PC-3 (cell line): ENCODE measurements around the gene STAMBPL1. TPM values are rescaled to one million over a fixed set of nuclear protein-coding genes. Genes with fewer than 3 reads are reported as not detected.

ENCODE experiments used
- ATAC-seq: fragments of 200-7000 bp; cut with Tn5 transposase; 2 replicates; pipeline ENCODE4 v1.9.1; 2020; ENCODE audit warnings: mild to moderate bottlenecking, moderate library complexity
- BruUV-seq: library from RNA; stranded (reverse); fragments of 400-500 nt; replicated peaks from 2 replicates; lab custom pipeline; 2021; lab: Mats Ljungman, UMichigan
- CTCF ChIA-PET: fragments of 300-600 bp; sonication (Branson Sonifier 250); formaldehyde crosslinking; loops from one replicate; lab custom pipeline; 2022; ENCODE audit warnings: antibody characterized with exemption; lab: Charles Lee
- POLR2A ChIA-PET: fragments of 300-600 bp; sonication (Branson Sonifier 250); formaldehyde crosslinking; loops from one replicate; lab custom pipeline; 2022; ENCODE audit warnings: antibody characterized with exemption; ENCODE audit not compliant: unreplicated experiment; lab: Charles Lee
- DNase-seq: peaks from one replicate; pipeline ENCODE4 v3.0.0-alpha.2; 2015
- H2AFZ ChIP-seq: fragments of 300-600 bp; sonication (generic); 2 replicates; pipeline ENCODE4 v1.6.0; 2016; ENCODE audit warnings: antibody characterized with exemption, low read length
- H3F3A ChIP-seq: fragments of 300-600 bp; sonication (generic); one replicate; pipeline ENCODE4 v1.6.0; 2017; ENCODE audit warnings: antibody characterized with exemption, low read length, control low read depth, mild to moderate bottlenecking; ENCODE audit not compliant: unreplicated experiment
- H3K27ac ChIP-seq: fragments of 300-600 bp; sonication (generic); 2 replicates; pipeline ENCODE4 v1.5.1; 2016; ENCODE audit warnings: mild to moderate bottlenecking, low read length
- H3K27me3 ChIP-seq: fragments of 300-600 bp; sonication (generic); 2 replicates; pipeline ENCODE4 v1.6.1; 2016; ENCODE audit warnings: low read length, mixed read lengths
- H3K36me3 ChIP-seq: fragments of 300-600 bp; sonication (generic); 2 replicates; pipeline ENCODE4 v1.6.1; 2016; ENCODE audit warnings: low read depth, mixed run types, low read length, mixed read lengths
- H3K4me1 ChIP-seq: fragments of 300-600 bp; sonication (generic); 2 replicates; pipeline ENCODE4 v1.5.1; 2016; ENCODE audit warnings: low read length; ENCODE audit not compliant: insufficient read depth
- H3K4me2 ChIP-seq: fragments of 300-600 bp; sonication (generic); 2 replicates; pipeline ENCODE4 v1.6.0; 2016; ENCODE audit warnings: low read length
- H3K4me3 ChIP-seq: fragments of 300-600 bp; sonication (generic); 2 replicates; pipeline ENCODE4 v1.5.1; 2016; ENCODE audit warnings: mild to moderate bottlenecking, low read length, mixed read lengths
- H3K79me2 ChIP-seq: fragments of 300-600 bp; sonication (generic); 2 replicates; pipeline ENCODE4 v1.6.1; 2017; ENCODE audit warnings: low read length, mixed read lengths
- H3K9ac ChIP-seq: fragments of 300-600 bp; sonication (generic); 2 replicates; pipeline ENCODE4 v1.6.0; 2016; ENCODE audit warnings: mild to moderate bottlenecking, low read length
- H3K9me2 ChIP-seq: fragments of 300-600 bp; sonication (generic); replicated peaks from 2 replicates; pipeline ENCODE4 v1.6.1; 2016; ENCODE audit warnings: mixed run types, low read length, mixed read lengths
- H3K9me3 ChIP-seq: fragments of 300-600 bp; sonication (generic); 2 replicates; pipeline ENCODE4 v1.6.1; 2016; ENCODE audit warnings: low read length, mixed read lengths
- H4K20me1 ChIP-seq: fragments of 300-600 bp; sonication (generic); 2 replicates; pipeline ENCODE4 v1.6.1; 2016; ENCODE audit warnings: low read length, mixed read lengths
- CTCF ChIP-seq: fragments of 300-600 bp; sonication (generic); conservative IDR thresholded peaks from 2 replicates; pipeline ENCODE4 v1.5.1; 2017; ENCODE audit warnings: antibody characterized with exemption, low read depth, mild to moderate bottlenecking, low read length
- EZH2 ChIP-seq: fragments of 300-600 bp; sonication (generic); IDR thresholded peaks from one replicate; pipeline ENCODE4 v1.6.1; 2017; ENCODE audit warnings: antibody characterized with exemption, mild to moderate bottlenecking, low read length; ENCODE audit not compliant: unreplicated experiment
- EZH2phosphoT487 ChIP-seq: fragments of 300-600 bp; sonication (generic); IDR thresholded peaks from 2 replicates; pipeline ENCODE4 v1.6.1; 2018; ENCODE audit warnings: mild to moderate bottlenecking, antibody characterized with exemption, low read length, borderline replicate concordance
- intact Hi-C: fragments of 100-400 bp; cut with micrococcal nuclease; formaldehyde crosslinking; loops from 2 replicates; pipeline ENCODE4 v1.9.0; 2023
- total RNA-seq: library from RNA; depleted of rRNA; stranded (reverse); fragments of >200 nt; gene quantifications from 2 replicates; pipeline ENCODE4 v1.2.3, GENCODE V29; 2014

The STAMBPL1 gene
- total RNA-seq, 1 experiment from 2014 or later, result 19.5 TPM

- no peak for ATAC-seq
- ChIA-PET POLR2A (no interaction called here), CTCF (no interaction called here)
- Histone ChIP-seq H2AFZ (no peak overlapping the region), H3K9me2 (no peaks in the 10 kb centered on the region), H4K20me1 (no peaks in the 10 kb centered on the region), H3K9ac (no peak overlapping the region), H3K4me2 (no peak overlapping the region), H3K36me3 (no peaks in the 10 kb centered on the region), H3K27ac (no peak overlapping the region), H3K4me3 (no peak overlapping the region), H3K79me2 (no peaks in the 10 kb centered on the region), H3K27me3 (no peaks in the 10 kb centered on the region), H3K9me3 (no peaks in the 10 kb centered on the region), H3F3A (no peaks in the 10 kb centered on the region), H3K4me1 (no peaks in the 10 kb centered on the region)
- intact Hi-C loops, result no loop called here
- TF ChIP-seq EZH2, result no peak
- no peak for TF ChIP-seq CTCF
- no peak for TF ChIP-seq EZH2phosphoT487
- no peak for DNase-seq
- no TSS peak for BruUV-seq
Measured at GRCh38 chr10:88831709-88832108, 48.3 kb upstream of the STAMBPL1 start.

- no peak overlapping the region for H3K27ac ChIP-seq
- no TSS peak for BruUV-seq
Measured at GRCh38 chr10:88832376-88832775, 47.7 kb upstream of the STAMBPL1 start.

More at GRCh38 chr10:88832376-88832775, 47.7 kb upstream of the STAMBPL1 start:
- no peaks in the 10 kb centered on the region for H3K9me2 ChIP-seq
- no peaks in the 10 kb centered on the region for H3F3A ChIP-seq
- intact Hi-C loops, result no loop called here
- H2AFZ ChIP-seq, result no peak overlapping the region
- TF ChIP-seq EZH2 (no peak), EZH2phosphoT487 (no peak), CTCF (no peak)
- no peak for ATAC-seq
- no peaks in the 10 kb centered on the region for H3K79me2 ChIP-seq
- H3K9me3 ChIP-seq, result no peaks in the 10 kb centered on the region
- H3K4me2 ChIP-seq, result no peak overlapping the region
- no peak for DNase-seq
- no peaks in the 10 kb centered on the region for H3K4me1 ChIP-seq
- H3K36me3 ChIP-seq, result no peaks in the 10 kb centered on the region
- no peaks in the 10 kb centered on the region for H4K20me1 ChIP-seq
- H3K4me3 ChIP-seq, result no peak overlapping the region
- ChIA-PET POLR2A (no interaction called here), CTCF (no interaction called here)
- no peaks in the 10 kb centered on the region for H3K27me3 ChIP-seq
- H3K9ac ChIP-seq, result no peak overlapping the region
